ENCODE data around the gene DNA2. TPM values are rescaled to one million over a fixed set of nuclear protein-coding genes. Genes with fewer than 3 reads are reported as not detected.

DNA2 gene
- total RNA-seq, 1 experiment from 2014 or later, result 29.0 TPM

GRCh38 chr10:68496072-68496471 lies 24.3 kb upstream of the DNA2 start:
- Histone ChIP-seq H3K9me3 (ENCODE audit: control insufficient read depth, insufficient read depth, low read depth, low read length) (no peaks in the 10 kb centered on the region), H3K4me3 (ENCODE audit: low read depth in 2 of 2, low read length in 2 of 2) (no peak overlapping the region), H3K27me3 (ENCODE audit: control insufficient read depth, insufficient read depth, low read length) (no peaks in the 10 kb centered on the region), H3K27ac (ENCODE audit: low read length) (no peak overlapping the region), H3K4me1 (ENCODE audit: control insufficient read depth, insufficient read depth, low read length) (no peaks in the 10 kb centered on the region), H3K36me3 (ENCODE audit: control insufficient read depth, insufficient read depth, low read length) (no peaks in the 10 kb centered on the region; the same call in 1 of the 2 replicates)
- BruUV-seq (replicated peaks), result no TSS peak
- ChIA-PET POLR2A (no interaction called here), CTCF (no interaction called here)
- ATAC-seq (no peak), DNase-seq (ENCODE audit: low read depth, low spot score) (no peak)
- TF ChIP-seq POLR2AphosphoS5 (IDR thresholded peaks at IDR 0.05; ENCODE audit: low read depth, low read length) (no peak), TCF7L2 (IDR thresholded peaks at IDR 0.05; ENCODE audit: low read depth, low read length) (no peak), REST (IDR thresholded peaks at IDR 0.05; ENCODE audit: insufficient read depth in 1 of 2, low read depth in 2 of 2, low read length in 1 of 2) (no peak), SIN3A (IDR thresholded peaks at IDR 0.05; ENCODE audit: borderline replicate concordance, insufficient read depth, low read depth, low read length) (no peak), CTCF (IDR thresholded peaks at IDR 0.05) (no peak)
- intact Hi-C loops (cut with micrococcal nuclease; ENCODE audit: unreplicated experiment) (no loop called here), in situ Hi-C loops (cut with HindIII; ENCODE audit: low pct_unique_long_range_greater_than_20kb, low sequenced_read_pairs) (no loop called here)

- DNase-seq (ENCODE audit: low read depth, low spot score) (no peak), ATAC-seq (no peak)
- TF ChIP-seq SIN3A (IDR thresholded peaks at IDR 0.05; ENCODE audit: borderline replicate concordance, insufficient read depth, low read depth, low read length), result no peak
- TF ChIP-seq POLR2AphosphoS5 (IDR thresholded peaks at IDR 0.05; ENCODE audit: low read depth, low read length), result no peak
- TF ChIP-seq TCF7L2 (IDR thresholded peaks at IDR 0.05; ENCODE audit: low read depth, low read length), result no peak
- no peak for TF ChIP-seq REST (IDR thresholded peaks at IDR 0.05; ENCODE audit: insufficient read depth in 1 of 2, low read depth in 2 of 2, low read length in 1 of 2)
- no peak for TF ChIP-seq CTCF (IDR thresholded peaks at IDR 0.05)
- in situ Hi-C loops (cut with HindIII; ENCODE audit: low pct_unique_long_range_greater_than_20kb, low sequenced_read_pairs) (no loop called here), intact Hi-C loops (cut with micrococcal nuclease; ENCODE audit: unreplicated experiment) (no loop called here)
- Histone ChIP-seq H3K4me3 (ENCODE audit: low read depth in 2 of 2, low read length in 2 of 2) (no peak overlapping the region), H3K27me3 (ENCODE audit: control insufficient read depth, insufficient read depth, low read length) (no peaks in the 10 kb centered on the region), H3K27ac (ENCODE audit: low read length) (no peak overlapping the region), H3K36me3 (ENCODE audit: control insufficient read depth, insufficient read depth, low read length) (0 out of 2 replicates have a peak, but pooled peaks cover 3% of the 10 kb centered on the region), H3K4me1 (ENCODE audit: control insufficient read depth, insufficient read depth, low read length) (no peaks in the 10 kb centered on the region), H3K9me3 (ENCODE audit: control insufficient read depth, insufficient read depth, low read depth, low read length) (no peaks in the 10 kb centered on the region)
- ChIA-PET CTCF (no interaction called here), POLR2A (interaction anchor here (0.6 kb wide), 1 partner anchor 31 kb away, joined by 11 read pairs; no protein-coding TSS in a partner anchor)
- no TSS peak for BruUV-seq (replicated peaks)
Observed at GRCh38 chr10:68492118-68492517, 20.3 kb upstream of the DNA2 start.
